Measurements from ENCODE around the gene GOPC.

- TF ChIP-seq, protein P1, sequence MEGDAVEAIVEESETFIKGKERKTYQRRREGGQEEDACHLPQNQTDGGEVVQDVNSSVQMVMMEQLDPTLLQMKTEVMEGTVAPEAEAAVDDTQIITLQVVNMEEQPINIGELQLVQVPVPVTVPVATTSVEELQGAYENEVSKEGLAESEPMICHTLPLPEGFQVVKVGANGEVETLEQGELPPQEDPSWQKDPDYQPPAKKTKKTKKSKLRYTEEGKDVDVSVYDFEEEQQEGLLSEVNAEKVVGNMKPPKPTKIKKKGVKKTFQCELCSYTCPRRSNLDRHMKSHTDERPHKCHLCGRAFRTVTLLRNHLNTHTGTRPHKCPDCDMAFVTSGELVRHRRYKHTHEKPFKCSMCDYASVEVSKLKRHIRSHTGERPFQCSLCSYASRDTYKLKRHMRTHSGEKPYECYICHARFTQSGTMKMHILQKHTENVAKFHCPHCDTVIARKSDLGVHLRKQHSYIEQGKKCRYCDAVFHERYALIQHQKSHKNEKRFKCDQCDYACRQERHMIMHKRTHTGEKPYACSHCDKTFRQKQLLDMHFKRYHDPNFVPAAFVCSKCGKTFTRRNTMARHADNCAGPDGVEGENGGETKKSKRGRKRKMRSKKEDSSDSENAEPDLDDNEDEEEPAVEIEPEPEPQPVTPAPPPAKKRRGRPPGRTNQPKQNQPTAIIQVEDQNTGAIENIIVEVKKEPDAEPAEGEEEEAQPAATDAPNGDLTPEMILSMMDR (conservative IDR thresholded peaks at IDR 0.05), result no peak
- no peak for TF ChIP-seq EZH2 (IDR thresholded peaks at IDR 0.05; ENCODE audit: low read depth)
Measured at GRCh38 chr6:117602899-117603588, 733 bp upstream of the GOPC start.

Data from PC-9 (cell line).